PC-3 (cell line): ENCODE measurements around the gene HSD17B7.

Experiments used
- EZH2 ChIP-seq: fragments of 300-600 bp; sonication (generic); IDR thresholded peaks from one replicate; pipeline ENCODE4 v1.6.1; 2017; ENCODE audit warnings: antibody characterized with exemption, mild to moderate bottlenecking, low read length; ENCODE audit not compliant: unreplicated experiment
- EZH2phosphoT487 ChIP-seq: fragments of 300-600 bp; sonication (generic); IDR thresholded peaks from 2 replicates; pipeline ENCODE4 v1.6.1; 2018; ENCODE audit warnings: mild to moderate bottlenecking, antibody characterized with exemption, low read length, borderline replicate concordance
- TF ChIP-seq, protein P1 (sequence below): fragments of 300-600 bp; sonication (generic); conservative IDR thresholded peaks from 2 replicates; pipeline ENCODE4 v1.5.1; 2017; ENCODE audit warnings: antibody characterized with exemption, low read depth, mild to moderate bottlenecking, low read length

DNA sequence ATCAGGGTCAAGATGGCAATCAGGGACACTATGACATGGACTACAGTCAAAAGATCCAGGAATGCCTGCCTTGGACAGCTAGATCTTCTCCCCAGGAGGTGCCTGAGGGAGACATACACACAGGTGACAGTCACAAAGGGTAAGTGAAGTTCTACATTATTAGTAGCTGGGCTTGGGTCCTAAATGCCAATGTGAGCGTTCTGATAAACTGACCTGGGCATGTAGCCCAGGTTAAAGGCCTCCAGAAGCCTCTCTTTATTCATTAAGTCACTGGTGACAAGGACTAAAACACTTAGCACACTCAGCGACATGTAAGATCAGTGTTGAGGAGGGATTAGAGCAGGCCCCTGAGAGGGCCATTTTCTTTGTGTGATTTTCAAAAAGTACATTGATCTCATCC lies 48.9 kb upstream of the HSD17B7 start:
- TF ChIP-seq, protein P1, sequence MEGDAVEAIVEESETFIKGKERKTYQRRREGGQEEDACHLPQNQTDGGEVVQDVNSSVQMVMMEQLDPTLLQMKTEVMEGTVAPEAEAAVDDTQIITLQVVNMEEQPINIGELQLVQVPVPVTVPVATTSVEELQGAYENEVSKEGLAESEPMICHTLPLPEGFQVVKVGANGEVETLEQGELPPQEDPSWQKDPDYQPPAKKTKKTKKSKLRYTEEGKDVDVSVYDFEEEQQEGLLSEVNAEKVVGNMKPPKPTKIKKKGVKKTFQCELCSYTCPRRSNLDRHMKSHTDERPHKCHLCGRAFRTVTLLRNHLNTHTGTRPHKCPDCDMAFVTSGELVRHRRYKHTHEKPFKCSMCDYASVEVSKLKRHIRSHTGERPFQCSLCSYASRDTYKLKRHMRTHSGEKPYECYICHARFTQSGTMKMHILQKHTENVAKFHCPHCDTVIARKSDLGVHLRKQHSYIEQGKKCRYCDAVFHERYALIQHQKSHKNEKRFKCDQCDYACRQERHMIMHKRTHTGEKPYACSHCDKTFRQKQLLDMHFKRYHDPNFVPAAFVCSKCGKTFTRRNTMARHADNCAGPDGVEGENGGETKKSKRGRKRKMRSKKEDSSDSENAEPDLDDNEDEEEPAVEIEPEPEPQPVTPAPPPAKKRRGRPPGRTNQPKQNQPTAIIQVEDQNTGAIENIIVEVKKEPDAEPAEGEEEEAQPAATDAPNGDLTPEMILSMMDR: no peak
- TF ChIP-seq EZH2phosphoT487 (no peak), EZH2 (no peak)
